ENCODE results near the gene CADPS. TPM values are rescaled to one million over a fixed set of nuclear protein-coding genes. Genes with fewer than 3 reads are reported as not detected.
A peak's percentile ranks its signal among the peaks of the same experiment; 100 is the strongest.

Gene CADPS
- polyA plus RNA-seq, 1 of the 3 experiments (the other 2 are of a cell fraction), result 5.8 TPM

- POLR2A ChIA-PET, result no interaction called here
- no peak overlapping the region for H2AFZ ChIP-seq (ENCODE audit: low read depth)
- H3K79me2 ChIP-seq (ENCODE audit: insufficient read depth), result no peaks in the 10 kb centered on the region
- 55% methylated on average over 3 of the region's 4 CpGs for WGBS (ENCODE audit: low lambda C conversion rate)
- no peaks in the 10 kb centered on the region for H4K20me1 ChIP-seq (ENCODE audit: insufficient read depth)
- CTCF ChIA-PET, result interaction anchor here (1.0 to 2.7 kb wide), 6 partner anchors 14 to 1182 kb away, joined by 3 to 13 read pairs (median 3); no protein-coding TSS in a partner anchor
- H3K9me2 ChIP-seq, result no peaks in the 10 kb centered on the region
- H3K36me3 ChIP-seq (replicated peaks in 1 of 2; ENCODE audit: control insufficient read depth in 1 of 2, insufficient read depth in 2 of 2, low read length in 1 of 2), result no peaks in the 10 kb centered on the region
- no peak overlapping the region for H3K4me3 ChIP-seq (ENCODE audit: low read depth in 2 of 2, low read length in 1 of 2)
- H3K27ac ChIP-seq (ENCODE audit: low read depth in 2 of 2, low read length in 1 of 2), result no peak overlapping the region
- H3K9me3 ChIP-seq, result no peaks in the 10 kb centered on the region
- H3F3A ChIP-seq (replicated peaks; ENCODE audit: insufficient read depth), result peaks cover 8% of the 10 kb centered on the region
- no peak for TF ChIP-seq TEAD4 (IDR thresholded peaks at IDR 0.05; ENCODE audit: borderline replicate concordance, insufficient read depth)
- TF ChIP-seq RAD21 (IDR thresholded peaks at IDR 0.05; ENCODE audit: low read length), result no peak
- TF ChIP-seq REST (IDR thresholded peaks at IDR 0.05; ENCODE audit: low read depth, low read length), result no peak
- TF ChIP-seq RXRA (IDR thresholded peaks at IDR 0.05; ENCODE audit: borderline replicate concordance, low read depth), result no peak
- no peak for TF ChIP-seq NFIC (IDR thresholded peaks at IDR 0.05; ENCODE audit: borderline replicate concordance)
- TF ChIP-seq MAX (IDR thresholded peaks at IDR 0.05; ENCODE audit: low read depth), result no peak
- no peak for TF ChIP-seq TAF1 (IDR thresholded peaks at IDR 0.05; ENCODE audit: borderline replicate concordance, low read depth, low read length)
- no peak for TF ChIP-seq SIN3A (IDR thresholded peaks at IDR 0.05; ENCODE audit: borderline replicate concordance, low read depth, low read length)
- no peak for DNase-seq
- H3K4me1 ChIP-seq (ENCODE audit: control insufficient read depth in 1 of 2, insufficient read depth in 2 of 2, low read depth in 1 of 2, low read length in 1 of 2), result no peaks in the 10 kb centered on the region
- no peak overlapping the region for H3K4me2 ChIP-seq
- no peaks in the 10 kb centered on the region for H3K27me3 ChIP-seq (ENCODE audit: insufficient read depth)
- no peak overlapping the region for H3K9ac ChIP-seq
Measured at GRCh38 chr3:62636235-62636826, 238.9 kb downstream of the CADPS start.

- no peak overlapping the region for H3K4me2 ChIP-seq
- no peaks in the 10 kb centered on the region for H4K20me1 ChIP-seq (ENCODE audit: insufficient read depth)
- no peak overlapping the region for H3K27ac ChIP-seq (ENCODE audit: low read depth in 2 of 2, low read length in 1 of 2)
- no peaks in the 10 kb centered on the region for H3K4me1 ChIP-seq (ENCODE audit: control insufficient read depth in 1 of 2, insufficient read depth in 2 of 2, low read depth in 1 of 2, low read length in 1 of 2)
- WGBS (ENCODE audit: low lambda C conversion rate), result 71% methylated on average over 11 of the region's 11 CpGs
- H3K4me3 ChIP-seq (ENCODE audit: low read depth in 2 of 2, low read length in 1 of 2), result no peak overlapping the region
- H3K9me2 ChIP-seq, result no peaks in the 10 kb centered on the region
- H3K9me3 ChIP-seq, result no peaks in the 10 kb centered on the region
- H3K9ac ChIP-seq, result no peak overlapping the region
- no peak overlapping the region for H2AFZ ChIP-seq (ENCODE audit: low read depth)
- no peaks in the 10 kb centered on the region for H3K27me3 ChIP-seq (ENCODE audit: insufficient read depth)
- CTCF ChIA-PET, result interaction anchor here (1.0 to 2.2 kb wide), 2 partner anchors 562 to 599 kb away, joined by 3 to 6 read pairs; no protein-coding TSS in a partner anchor
- no peaks in the 10 kb centered on the region for H3F3A ChIP-seq (replicated peaks; ENCODE audit: insufficient read depth)
- POLR2A ChIA-PET, result no interaction called here
- H3K36me3 ChIP-seq (replicated peaks in 1 of 2; ENCODE audit: control insufficient read depth in 1 of 2, insufficient read depth in 2 of 2, low read length in 1 of 2), result no peaks in the 10 kb centered on the region
- H3K79me2 ChIP-seq (ENCODE audit: insufficient read depth), result no peaks in the 10 kb centered on the region
- no peak for DNase-seq
- TF ChIP-seq EZH2phosphoT487 (IDR thresholded peaks at IDR 0.05; ENCODE audit: borderline replicate concordance, low read depth) (no peak), ZBTB33 (IDR thresholded peaks at IDR 0.05; ENCODE audit: borderline replicate concordance, low read depth) (no peak), EP300 (IDR thresholded peaks at IDR 0.05; ENCODE audit: borderline replicate concordance in 1 of 2, low read depth in 1 of 2, low read length in 1 of 2) (no peak), MXI1 (IDR thresholded peaks at IDR 0.05; ENCODE audit: low read depth, low read length) (no peak), IRF3 (IDR thresholded peaks at IDR 0.05; ENCODE audit: low read depth, low read length) (no peak), SIN3A (IDR thresholded peaks at IDR 0.05; ENCODE audit: borderline replicate concordance, low read depth, low read length) (no peak), CTCF (IDR thresholded peaks at IDR 0.05) (peak; percentile 14), RAD21 (IDR thresholded peaks at IDR 0.05; ENCODE audit: low read length) (0 out of 2 replicates have a peak, but pooled peaks have one; percentile 7), RFX5 (IDR thresholded peaks at IDR 0.05; ENCODE audit: low read length) (no peak)
Measured at GRCh38 chr3:62632510-62633294, 242.5 kb downstream of the CADPS start.

All from SK-N-SH (cell line).